Cerebellar cortex (tissue), 1 donor: ENCODE data around the gene GATA6.

ENCODE experiments used
- DNase-seq: peaks from one replicate; pipeline ENCODE4 v3.0.0-alpha.2; 2015; ENCODE audit warnings: low spot score

Gene GATA6

GRCh38 chr18:22243513-22243912 is 74.1 kb downstream of the GATA6 start:
- DNase-seq: no peak

GRCh38 chr18:22250026-22250425 is 80.6 kb downstream of the GATA6 start:
- no peak for DNase-seq

- no peak for DNase-seq
These were observed 81.2 kb downstream of the GATA6 start for GRCh38 chr18:22250591-22250996.
